B cell (primary cell): ENCODE measurements around the gene MFN2. TPM values are rescaled to one million over a fixed set of nuclear protein-coding genes. Genes with fewer than 3 reads are reported as not detected.

ENCODE experiments used
- ATAC-seq: fragments of 200-7000 bp; cut with Tn5 transposase; one replicate; pipeline ENCODE4 v1.10.0; 2021; ENCODE audit warnings: low read depth, mild to moderate bottlenecking, moderate number of reproducible peaks, moderate library complexity
- CTCF ChIA-PET: fragments of 350-600 bp; sonication (Branson Sonifier 250); formaldehyde crosslinking; loops from one replicate; lab custom pipeline; 2021; ENCODE audit warnings: antibody characterized with exemption, inconsistent platforms; lab: Charles Lee
- POLR2A ChIA-PET: fragments of 350-600 bp; sonication (Branson Sonifier 250); formaldehyde crosslinking; loops from one replicate; lab custom pipeline; 2021; ENCODE audit warnings: antibody characterized with exemption; lab: Charles Lee
- DNase-seq: peaks from one replicate; pipeline ENCODE4 v3.0.0; 2013
- H2AFZ ChIP-seq: 2 replicates; pipeline ENCODE4 v1.6.1; 2012; ENCODE audit warnings: mild to moderate bottlenecking, low read depth, low read length; ENCODE audit not compliant: insufficient read depth, poor library complexity, severe bottlenecking
- H3K27ac ChIP-seq, 2 donors: 1 replicate in 1 of 2; 2 replicates in 1 of 2; pipeline ENCODE4 v1.5.1; 2012 to 2013; ENCODE audit warnings: low read length in 2 of 2, mild to moderate bottlenecking in 2 of 2, moderate library complexity in 1 of 2
- H3K27me3 ChIP-seq, 4 experiments: fragments of 200-600 bp in 1 of 4; sonication (generic) in 1 of 4; replicated peaks in 1 of 4; 1 replicate in 2 of 4; 2 replicates in 2 of 4; pipeline versions ENCODE4 v1.6.1 to v1.7.0; 2013 to 2016; ENCODE audit warnings: low read length in 3 of 4, mild to moderate bottlenecking in 2 of 4, mixed read lengths in 1 of 4, moderate library complexity in 1 of 4; ENCODE audit not compliant: insufficient read depth in 4 of 4, control insufficient read depth in 3 of 4; ENCODE audit errors: control extremely low read depth in 1 of 4
- H3K36me3 ChIP-seq, 2 experiments: replicated peaks in 1 of 2; 1 replicate in 1 of 2; 2 replicates in 1 of 2; pipeline versions ENCODE4 v1.6.1 to v1.7.1; 2013; ENCODE audit warnings: low read length in 1 of 2; ENCODE audit not compliant: insufficient read depth in 2 of 2, control insufficient read depth in 1 of 2; ENCODE audit errors: control extremely low read depth in 1 of 2, extremely low read depth in 1 of 2
- H3K4me1 ChIP-seq, 2 donors: fragments of 200-600 bp in 1 of 2; sonication (generic) in 1 of 2; 1 replicate in 1 of 2; 2 replicates in 1 of 2; pipeline versions ENCODE4 v1.5.1 to v1.6.1; 2013 to 2017; ENCODE audit warnings: low read length in 2 of 2; ENCODE audit not compliant: control insufficient read depth in 2 of 2, insufficient read depth in 2 of 2
- H3K4me2 ChIP-seq: replicated peaks from 2 replicates; pipeline ENCODE3; 2012; ENCODE audit warnings: mild to moderate bottlenecking, low read depth, low read length; ENCODE audit not compliant: poor library complexity, severe bottlenecking
- H3K4me3 ChIP-seq, 5 experiments: fragments of 200-600 bp in 1 of 5; sonication (generic) in 1 of 5; 1 replicate in 3 of 5; 2 replicates in 2 of 5; pipeline versions ENCODE4 v1.5.1 to v1.7.0; 2011 to 2016; ENCODE audit warnings: low read length in 4 of 5, mild to moderate bottlenecking in 4 of 5, low read depth in 2 of 5, control low read depth in 1 of 5, moderate library complexity in 1 of 5; ENCODE audit not compliant: insufficient read depth in 1 of 5; ENCODE audit errors: control extremely low read depth in 1 of 5, extremely low read depth in 1 of 5
- H3K79me2 ChIP-seq: fragments of 200-600 bp; sonication (generic); one replicate; pipeline ENCODE4 v1.6.0; 2016; ENCODE audit warnings: low read length; ENCODE audit not compliant: control insufficient read depth, insufficient read depth
- H3K9ac ChIP-seq: fragments of 200-600 bp; sonication (generic); 2 replicates; pipeline ENCODE4 v1.6.1; 2017; ENCODE audit warnings: mild to moderate bottlenecking, low read length, moderate library complexity
- H3K9me3 ChIP-seq, 3 donors: one replicate each; pipeline versions ENCODE4 v1.6.1 to v1.7.1; 2013; ENCODE audit warnings: low read length in 2 of 3; ENCODE audit not compliant: control insufficient read depth in 2 of 3, insufficient read depth in 1 of 3; ENCODE audit errors: control extremely low read depth in 1 of 3
- H4K20me1 ChIP-seq: 2 replicates; pipeline ENCODE4 v1.6.0; 2012; ENCODE audit warnings: mild to moderate bottlenecking, low read length; ENCODE audit not compliant: insufficient read depth, control insufficient read depth, poor library complexity, severe bottlenecking
- H3K27ac Mint-ChIP-seq: one replicate; pipeline ENCODE4 v1.8.0; 2021; ENCODE audit warnings: mixed read lengths
- H3K27me3 Mint-ChIP-seq: one replicate; pipeline ENCODE4 v1.8.0; 2021; ENCODE audit warnings: mixed read lengths
- H3K4me1 Mint-ChIP-seq: one replicate; pipeline ENCODE4 v1.8.0; 2021; ENCODE audit warnings: mixed read lengths
- H3K4me3 Mint-ChIP-seq: one replicate; pipeline ENCODE4 v1.8.0; 2021; ENCODE audit warnings: mixed read lengths
- H3K9me3 Mint-ChIP-seq: one replicate; pipeline ENCODE4 v1.8.0; 2022; ENCODE audit warnings: mixed read lengths; ENCODE audit not compliant: insufficient read depth
- CTCF ChIP-seq: fragments of 200-600 bp; IDR thresholded peaks from one replicate; pipeline ENCODE4 v1.8.0; 2022; ENCODE audit warnings: antibody characterized with exemption, mild to moderate bottlenecking
- EZH2 ChIP-seq: IDR thresholded peaks from 2 replicates; pipeline ENCODE4 v1.6.1; 2012; ENCODE audit warnings: borderline replicate concordance, low read depth, mild to moderate bottlenecking, moderate library complexity, low read length; ENCODE audit not compliant: insufficient read depth, poor library complexity, severe bottlenecking
- WGBS: methylation state at CpG from one replicate; pipeline ENCODE4 v1.1.5; 2013; ENCODE audit warnings: missing lambda C conversion rate; ENCODE audit not compliant: insufficient coverage; 5-methylcytosine and 5-hydroxymethylcytosine counted together
- intact Hi-C: fragments of 100-400 bp; cut with micrococcal nuclease; formaldehyde crosslinking; loops from one replicate; pipeline ENCODE4 v1.10.0; 2022
- polyA plus RNA-seq: library from polyadenylated mRNA; depleted of rRNA; stranded (reverse); fragments of >200 nt; gene quantifications from 2 replicates; pipeline ENCODE4 v1.2.3, GENCODE V29; 2012
- total RNA-seq, 2 donors: library from RNA; stranded (reverse); fragments of 120-200 nt in 1 of 2; gene quantifications; 1 replicate in 1 of 2; 2 replicates in 1 of 2; pipeline versions ENCODE4 v1.2.3 to v1.2.4, GENCODE V29; 2013 to 2022

MFN2 gene
- total and polyA plus RNA-seq, 2 donors (not counting 1 experiment from before 2014, with no cell fraction given): 24.0 to 50.0 TPM

- no peaks in the 10 kb centered on the region for H3K4me1 Mint-ChIP-seq
- TF ChIP-seq EZH2 (no peak), CTCF (no peak)
- Histone ChIP-seq H3K4me3 (no peak overlapping the region), H3K9me3 (no peaks in the 10 kb centered on the region), H3K9ac (no peak overlapping the region), H3K27ac (no peak overlapping the region), H2AFZ (no peak overlapping the region), H3K4me2 (no peak overlapping the region), H3K79me2 (no peaks in the 10 kb centered on the region), H3K36me3 (peaks cover 2 to 5% of the 10 kb centered on the region in 2 experiments), H3K4me1 (no peaks in the 10 kb centered on the region), H4K20me1 (no peaks in the 10 kb centered on the region), H3K27me3 (no peaks in the 10 kb centered on the region)
- ChIA-PET CTCF (no interaction called here), POLR2A (no interaction called here)
- no peak overlapping the region for H3K27ac Mint-ChIP-seq
- 100% methylated on average over 2 of the region's 3 CpGs for WGBS
- intact Hi-C loops: no loop called here
- ATAC-seq (no peak), DNase-seq (no peak)
- no peaks in the 10 kb centered on the region for H3K27me3 Mint-ChIP-seq
- no peaks in the 10 kb centered on the region for H3K9me3 Mint-ChIP-seq
- no peak overlapping the region for H3K4me3 Mint-ChIP-seq
Measured at GRCh38 chr1:11963622-11964021, 16.6 kb upstream of the MFN2 start.

GRCh38 chr1:11964656-11965055, 15.6 kb upstream of the MFN2 start:
- Mint-ChIP-seq H3K27ac (no peak overlapping the region), H3K4me1 (no peaks in the 10 kb centered on the region), H3K4me3 (no peak overlapping the region), H3K27me3 (no peaks in the 10 kb centered on the region), H3K9me3 (no peaks in the 10 kb centered on the region)
- Histone ChIP-seq H3K9me3 (no peaks in the 10 kb centered on the region), H3K79me2 (no peaks in the 10 kb centered on the region), H3K36me3 (peaks cover 2 to 5% of the 10 kb centered on the region in 2 experiments), H3K27ac (no peak overlapping the region), H4K20me1 (no peaks in the 10 kb centered on the region), H3K4me1 (no peaks in the 10 kb centered on the region), H2AFZ (no peak overlapping the region), H3K9ac (no peak overlapping the region), H3K4me3 (no peak overlapping the region), H3K27me3 (no peaks in the 10 kb centered on the region), H3K4me2 (no peak overlapping the region)
- intact Hi-C loops: no loop called here
- ChIA-PET CTCF (interaction anchor here (0.6 kb wide), 1 partner anchor 152 kb away, joined by 3 read pairs; no protein-coding TSS in a partner anchor), POLR2A (no interaction called here)
- no peak for TF ChIP-seq CTCF
- TF ChIP-seq EZH2: no peak
- 99% methylated on average over 12 of the region's 12 CpGs for WGBS
- no peak for ATAC-seq
- DNase-seq: no peak
